SK-N-SH treated with all-trans-retinoic acid at 6 μM for 48 hours (cell line): Measurements from ENCODE around the gene CCDC183.

ENCODE experiments used
- ATAC-seq: fragments of 200-7000 bp; cut with Tn5 transposase; 3 replicates; pipeline ENCODE4 v1.9.1; 2020; ENCODE audit warnings: mild to moderate bottlenecking, moderate library complexity
- ARNTL ChIP-seq: fragments of 450-650 bp; formaldehyde crosslinking; IDR thresholded peaks from 2 replicates; pipeline ENCODE4 v1.5.0; 2020; ENCODE audit warnings: low read depth, mild to moderate bottlenecking, moderate library complexity, borderline replicate concordance
- CSDC2 ChIP-seq: fragments of 250-450 bp; sonication (Bioruptor Pico); IDR thresholded peaks from 2 replicates; pipeline ENCODE4 v1.5.0; 2020; ENCODE audit warnings: mild to moderate bottlenecking, moderate library complexity
- ESRRG ChIP-seq: fragments of 250-450 bp; sonication (Bioruptor Pico); IDR thresholded peaks from 2 replicates; pipeline ENCODE4 v1.6.1; 2021; ENCODE audit warnings: mild to moderate bottlenecking
- ISL1 ChIP-seq: fragments of 250-450 bp; sonication (Bioruptor Pico); IDR thresholded peaks from 2 replicates; pipeline ENCODE4 v2.1.2; 2022; ENCODE audit warnings: mild to moderate bottlenecking, moderate library complexity
- OSR1 ChIP-seq: fragments of 250-450 bp; sonication (Bioruptor Pico); IDR thresholded peaks from 2 replicates; pipeline ENCODE4 v1.8.0; 2022; ENCODE audit warnings: moderate library complexity, mild to moderate bottlenecking, inconsistent platforms
- PPARA ChIP-seq: fragments of 250-450 bp; sonication (Bioruptor Pico); IDR thresholded peaks from 2 replicates; pipeline ENCODE4 v1.5.0; 2020; ENCODE audit warnings: mild to moderate bottlenecking, borderline replicate concordance
- TCF4 ChIP-seq: fragments of 250-450 bp; sonication (Bioruptor Pico); IDR thresholded peaks from 2 replicates; pipeline ENCODE4 v1.8.0; 2021; ENCODE audit warnings: mild to moderate bottlenecking, moderate library complexity, borderline replicate concordance
- TOX ChIP-seq: fragments of 250-450 bp; sonication (Bioruptor Pico); IDR thresholded peaks from 2 replicates; pipeline ENCODE4 v1.8.0; 2021; ENCODE audit warnings: mild to moderate bottlenecking, moderate library complexity, borderline replicate concordance
- ZC3H10 ChIP-seq: fragments of 250-450 bp; sonication (Bioruptor Pico); IDR thresholded peaks from 2 replicates; pipeline ENCODE4 v1.5.1; 2021; ENCODE audit warnings: mild to moderate bottlenecking, moderate library complexity
- ZFP3 ChIP-seq: fragments of 250-450 bp; sonication (Bioruptor Pico); IDR thresholded peaks from 2 replicates; pipeline ENCODE4 v1.5.0; 2020; ENCODE audit warnings: mild to moderate bottlenecking, moderate library complexity
- ZNF565 ChIP-seq: fragments of 450-650 bp; formaldehyde crosslinking; conservative IDR thresholded peaks from 2 replicates; pipeline ENCODE4 v1.5.0; 2020; ENCODE audit warnings: low read depth, mild to moderate bottlenecking, moderate library complexity
- TF ChIP-seq, protein P1 (sequence below): fragments of 250-450 bp; sonication (Bioruptor Pico); IDR thresholded peaks from 2 replicates; pipeline ENCODE4 v1.8.0; 2020; ENCODE audit warnings: mild to moderate bottlenecking, moderate library complexity, borderline replicate concordance
- TF ChIP-seq, protein P2 (sequence below): fragments of 250-450 bp; sonication (Bioruptor Pico); IDR thresholded peaks from 2 replicates; pipeline ENCODE4 v1.5.1; 2020; ENCODE audit warnings: low read depth, mild to moderate bottlenecking, moderate library complexity
- TF ChIP-seq, protein P3 (sequence below): fragments of 250-450 bp; sonication (Bioruptor Pico); IDR thresholded peaks from 2 replicates; pipeline ENCODE4 v1.5.1; 2021; ENCODE audit warnings: mild to moderate bottlenecking, moderate library complexity
- TF ChIP-seq, protein P4 (sequence below): fragments of 250-450 bp; sonication (Bioruptor Pico); IDR thresholded peaks from 2 replicates; pipeline ENCODE4 v1.5.0; 2020; ENCODE audit warnings: mild to moderate bottlenecking, moderate library complexity

CCDC183 gene

GRCh38 chr9:136845465-136846260 lies 49.5 kb downstream of the CCDC183 start:
- no peak for ATAC-seq
- TF ChIP-seq ISL1, result no peak
- TF ChIP-seq, protein P1, sequence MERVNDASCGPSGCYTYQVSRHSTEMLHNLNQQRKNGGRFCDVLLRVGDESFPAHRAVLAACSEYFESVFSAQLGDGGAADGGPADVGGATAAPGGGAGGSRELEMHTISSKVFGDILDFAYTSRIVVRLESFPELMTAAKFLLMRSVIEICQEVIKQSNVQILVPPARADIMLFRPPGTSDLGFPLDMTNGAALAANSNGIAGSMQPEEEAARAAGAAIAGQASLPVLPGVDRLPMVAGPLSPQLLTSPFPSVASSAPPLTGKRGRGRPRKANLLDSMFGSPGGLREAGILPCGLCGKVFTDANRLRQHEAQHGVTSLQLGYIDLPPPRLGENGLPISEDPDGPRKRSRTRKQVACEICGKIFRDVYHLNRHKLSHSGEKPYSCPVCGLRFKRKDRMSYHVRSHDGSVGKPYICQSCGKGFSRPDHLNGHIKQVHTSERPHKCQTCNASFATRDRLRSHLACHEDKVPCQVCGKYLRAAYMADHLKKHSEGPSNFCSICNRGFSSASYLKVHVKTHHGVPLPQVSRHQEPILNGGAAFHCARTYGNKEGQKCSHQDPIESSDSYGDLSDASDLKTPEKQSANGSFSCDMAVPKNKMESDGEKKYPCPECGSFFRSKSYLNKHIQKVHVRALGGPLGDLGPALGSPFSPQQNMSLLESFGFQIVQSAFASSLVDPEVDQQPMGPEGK (CRISPR knock-in tag), result no peak
- no peak for TF ChIP-seq ZC3H10 (CRISPR knock-in tag)
- no peak for TF ChIP-seq ESRRG (CRISPR knock-in tag)
- TF ChIP-seq ZNF565 (CRISPR knock-in tag), result no peak
- TF ChIP-seq CSDC2 (CRISPR knock-in tag), result no peak
- no peak for TF ChIP-seq ZFP3 (CRISPR knock-in tag)
- TF ChIP-seq, protein P2, sequence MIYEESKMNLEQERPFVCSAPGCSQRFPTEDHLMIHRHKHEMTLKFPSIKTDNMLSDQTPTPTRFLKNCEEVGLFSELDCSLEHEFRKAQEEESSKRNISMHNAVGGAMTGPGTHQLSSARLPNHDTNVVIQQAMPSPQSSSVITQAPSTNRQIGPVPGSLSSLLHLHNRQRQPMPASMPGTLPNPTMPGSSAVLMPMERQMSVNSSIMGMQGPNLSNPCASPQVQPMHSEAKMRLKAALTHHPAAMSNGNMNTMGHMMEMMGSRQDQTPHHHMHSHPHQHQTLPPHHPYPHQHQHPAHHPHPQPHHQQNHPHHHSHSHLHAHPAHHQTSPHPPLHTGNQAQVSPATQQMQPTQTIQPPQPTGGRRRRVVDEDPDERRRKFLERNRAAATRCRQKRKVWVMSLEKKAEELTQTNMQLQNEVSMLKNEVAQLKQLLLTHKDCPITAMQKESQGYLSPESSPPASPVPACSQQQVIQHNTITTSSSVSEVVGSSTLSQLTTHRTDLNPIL (CRISPR knock-in tag), result no peak
- TF ChIP-seq OSR1 (CRISPR knock-in tag), result no peak
- no peak for TF ChIP-seq ARNTL (CRISPR knock-in tag)

GRCh38 chr9:136846376-136847087 lies 50.4 kb downstream of the CCDC183 start:
- TF ChIP-seq CSDC2 (CRISPR knock-in tag) (no peak), ARNTL (CRISPR knock-in tag) (no peak)
- TF ChIP-seq, protein P3, sequence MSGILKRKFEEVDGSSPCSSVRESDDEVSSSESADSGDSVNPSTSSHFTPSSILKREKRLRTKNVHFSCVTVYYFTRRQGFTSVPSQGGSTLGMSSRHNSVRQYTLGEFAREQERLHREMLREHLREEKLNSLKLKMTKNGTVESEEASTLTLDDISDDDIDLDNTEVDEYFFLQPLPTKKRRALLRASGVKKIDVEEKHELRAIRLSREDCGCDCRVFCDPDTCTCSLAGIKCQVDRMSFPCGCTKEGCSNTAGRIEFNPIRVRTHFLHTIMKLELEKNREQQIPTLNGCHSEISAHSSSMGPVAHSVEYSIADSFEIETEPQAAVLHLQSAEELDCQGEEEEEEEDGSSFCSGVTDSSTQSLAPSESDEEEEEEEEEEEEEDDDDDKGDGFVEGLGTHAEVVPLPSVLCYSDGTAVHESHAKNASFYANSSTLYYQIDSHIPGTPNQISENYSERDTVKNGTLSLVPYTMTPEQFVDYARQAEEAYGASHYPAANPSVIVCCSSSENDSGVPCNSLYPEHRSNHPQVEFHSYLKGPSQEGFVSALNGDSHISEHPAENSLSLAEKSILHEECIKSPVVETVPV (CRISPR knock-in tag), result no peak
- ATAC-seq, result no peak

GRCh38 chr9:136847088-136847825 lies 51.1 kb downstream of the CCDC183 start:
- ATAC-seq, result no peak
- no peak for TF ChIP-seq TOX (CRISPR knock-in tag)
- TF ChIP-seq ESRRG (CRISPR knock-in tag), result no peak
- TF ChIP-seq, protein P3 (CRISPR knock-in tag), result no peak
- no peak for TF ChIP-seq ARNTL (CRISPR knock-in tag)
- no peak for TF ChIP-seq PPARA (CRISPR knock-in tag)
- TF ChIP-seq, protein P4, sequence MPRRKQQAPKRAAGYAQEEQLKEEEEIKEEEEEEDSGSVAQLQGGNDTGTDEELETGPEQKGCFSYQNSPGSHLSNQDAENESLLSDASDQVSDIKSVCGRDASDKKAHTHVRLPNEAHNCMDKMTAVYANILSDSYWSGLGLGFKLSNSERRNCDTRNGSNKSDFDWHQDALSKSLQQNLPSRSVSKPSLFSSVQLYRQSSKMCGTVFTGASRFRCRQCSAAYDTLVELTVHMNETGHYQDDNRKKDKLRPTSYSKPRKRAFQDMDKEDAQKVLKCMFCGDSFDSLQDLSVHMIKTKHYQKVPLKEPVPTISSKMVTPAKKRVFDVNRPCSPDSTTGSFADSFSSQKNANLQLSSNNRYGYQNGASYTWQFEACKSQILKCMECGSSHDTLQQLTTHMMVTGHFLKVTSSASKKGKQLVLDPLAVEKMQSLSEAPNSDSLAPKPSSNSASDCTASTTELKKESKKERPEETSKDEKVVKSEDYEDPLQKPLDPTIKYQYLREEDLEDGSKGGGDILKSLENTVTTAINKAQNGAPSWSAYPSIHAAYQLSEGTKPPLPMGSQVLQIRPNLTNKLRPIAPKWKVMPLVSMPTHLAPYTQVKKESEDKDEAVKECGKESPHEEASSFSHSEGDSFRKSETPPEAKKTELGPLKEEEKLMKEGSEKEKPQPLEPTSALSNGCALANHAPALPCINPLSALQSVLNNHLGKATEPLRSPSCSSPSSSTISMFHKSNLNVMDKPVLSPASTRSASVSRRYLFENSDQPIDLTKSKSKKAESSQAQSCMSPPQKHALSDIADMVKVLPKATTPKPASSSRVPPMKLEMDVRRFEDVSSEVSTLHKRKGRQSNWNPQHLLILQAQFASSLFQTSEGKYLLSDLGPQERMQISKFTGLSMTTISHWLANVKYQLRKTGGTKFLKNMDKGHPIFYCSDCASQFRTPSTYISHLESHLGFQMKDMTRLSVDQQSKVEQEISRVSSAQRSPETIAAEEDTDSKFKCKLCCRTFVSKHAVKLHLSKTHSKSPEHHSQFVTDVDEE (CRISPR knock-in tag), result no peak
- TF ChIP-seq ZC3H10 (CRISPR knock-in tag), result no peak
- TF ChIP-seq TCF4 (CRISPR knock-in tag), result no peak
- TF ChIP-seq, all 23 proteins: peak for 0
